SK-MEL-5 (cell line): Measurements from ENCODE around the gene STXBP2. TPM values are rescaled to one million over a fixed set of nuclear protein-coding genes. Genes with fewer than 3 reads are reported as not detected.

ENCODE experiments used
- DNase-seq: peaks from one replicate; pipeline ENCODE4 v3.0.0-alpha.2; 2016; ENCODE audit warnings: low read depth, low spot score
- in situ Hi-C: cut with HindIII; loops from 2 replicates; pipeline ENCODE4 v1.10.0; 2016; ENCODE audit warnings: low sequenced_read_pairs, high pct_unique_total_duplicates, low pct_unique_long_range_greater_than_20kb
- total RNA-seq: library from RNA; depleted of rRNA; stranded (reverse); fragments of >200 nt; shearing (Covaris generic); gene quantifications from 2 replicates; pipeline ENCODE4 v1.2.3, GENCODE V29; 2014

Gene STXBP2
- total RNA-seq, 1 experiment from 2014 or later, result 1.3 TPM

DNA sequence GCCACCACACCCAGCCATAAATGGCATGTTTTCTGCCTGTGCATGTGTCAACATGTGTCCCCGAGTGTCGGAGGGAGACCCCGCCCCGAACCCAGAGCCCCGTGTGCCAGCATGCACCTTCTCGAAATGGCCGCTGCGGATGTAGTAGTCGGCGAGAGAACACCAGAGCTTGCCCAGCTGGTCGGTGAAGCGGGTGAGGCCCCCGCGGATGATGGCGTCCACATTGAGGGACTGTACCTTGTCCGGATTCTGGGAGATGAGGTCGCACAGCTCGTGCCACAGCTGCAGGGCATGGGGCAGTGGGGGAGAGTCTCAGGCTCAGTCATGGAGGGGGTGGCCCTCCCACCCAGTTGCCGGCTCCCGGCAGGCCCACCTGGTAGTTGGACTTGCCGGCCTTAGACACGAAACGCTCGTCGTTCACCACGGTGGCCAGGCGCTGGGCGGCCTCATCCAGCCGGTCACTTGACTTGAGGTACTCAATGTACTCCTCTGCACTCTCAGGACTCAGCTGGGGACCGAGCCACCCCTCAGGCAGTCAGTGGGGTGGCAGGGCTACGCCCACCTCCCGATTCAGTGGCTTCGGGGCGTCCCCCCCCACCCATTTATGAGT, 11.0 kb upstream of the STXBP2 start:
- no peak for DNase-seq

GRCh38 chr19:7627166-7627565, 9.7 kb upstream of the STXBP2 start:
- in situ Hi-C loops, result no loop called here
- DNase-seq, result no peak

More for the DNA sequence above, 11.0 kb upstream of the STXBP2 start:
- in situ Hi-C loops, result no loop called here

- no peak for DNase-seq
- in situ Hi-C loops, result no loop called here
Measured at GRCh38 chr19:7628589-7629311, 8.2 kb upstream of the STXBP2 start.

GRCh38 chr19:7629347-7630054, 7.4 kb upstream of the STXBP2 start, which contains the start of the genes PET100 and XAB2:
PET100 (plus strand) TSS chr19:7629793; CDS start chr19:7629834, 41 bp downstream.
XAB2 (minus strand) TSS chr19:7629545; CDS start chr19:7629527, 18 bp downstream.
- DNase-seq, result peak; percentile 98
- in situ Hi-C loops, result no loop called here

- in situ Hi-C loops, result no loop called here
- no peak for DNase-seq
Measured at GRCh38 chr19:7631577-7631976, 5.3 kb upstream of the STXBP2 start.

DNA sequence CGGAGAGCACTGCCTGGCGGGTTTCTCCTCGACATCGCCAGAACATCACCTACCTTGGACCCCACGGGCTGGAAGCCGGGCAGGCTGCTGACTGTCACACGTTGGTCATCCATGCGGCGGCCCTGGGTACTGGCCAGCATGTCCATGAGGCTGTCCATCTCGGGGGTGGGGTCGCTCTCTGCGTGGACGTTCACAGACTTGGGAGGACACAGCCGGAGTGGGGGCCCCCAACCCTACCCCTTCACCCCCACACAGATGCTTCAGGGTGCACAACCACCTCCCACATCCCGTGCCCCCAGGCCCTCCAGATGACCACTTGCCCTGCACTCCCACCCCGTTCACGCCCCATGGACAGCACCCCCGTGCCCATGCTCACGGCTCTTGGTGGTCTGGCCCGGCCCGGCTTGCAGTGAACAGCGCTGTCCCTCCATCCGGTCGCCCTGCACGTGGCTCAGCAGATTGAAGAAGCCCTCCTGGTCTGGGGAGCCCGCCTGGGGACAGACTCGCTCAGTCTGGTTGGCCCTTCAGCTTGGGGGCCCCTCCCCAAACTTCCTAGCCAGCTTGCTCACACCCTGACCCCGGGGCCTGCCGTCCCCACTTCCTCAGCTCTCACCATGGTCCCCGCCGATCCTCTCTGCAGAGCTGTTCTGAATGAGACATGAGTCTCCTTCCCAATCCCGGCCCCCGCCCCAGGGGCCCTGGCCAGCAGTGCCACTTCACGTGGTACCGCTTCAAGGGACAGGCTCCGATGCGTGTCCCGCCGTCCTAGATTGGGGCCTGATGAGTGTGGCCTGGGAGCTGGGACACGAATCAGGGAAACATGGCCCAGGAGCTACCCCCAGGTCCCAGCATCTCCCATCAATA, 4.3 kb upstream of the STXBP2 start:
- in situ Hi-C loops, result no loop called here
- DNase-seq, result no peak

DNA sequence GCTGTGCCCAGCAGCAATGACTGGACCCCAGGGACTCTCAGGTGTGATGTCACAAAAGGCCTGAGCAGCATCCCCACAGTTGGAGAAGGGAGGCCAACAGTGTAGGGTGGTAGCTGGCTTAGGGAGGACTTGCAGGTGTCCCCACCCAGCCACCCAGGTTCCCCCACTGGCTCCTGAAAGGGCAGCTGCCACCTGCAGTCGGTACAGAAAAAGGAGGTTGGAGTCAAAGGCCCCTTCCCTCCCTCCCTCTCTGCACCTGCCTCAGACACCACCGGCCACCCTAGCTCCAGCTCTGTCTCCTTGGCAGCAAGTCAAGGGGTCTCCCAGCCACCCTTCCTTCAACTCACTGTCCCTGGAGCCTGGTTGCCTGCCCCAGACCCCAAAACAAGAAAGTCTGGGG, 3.2 kb upstream of the STXBP2 start, which contains the start of gene PCP2:
PCP2 (minus strand) TSS at position 22 of the 400 bp plus-strand sequence. CDS start 262 bp downstream, outside the sequence.
- no peak for DNase-seq
- in situ Hi-C loops, result no loop called here

- in situ Hi-C loops, result no loop called here
- DNase-seq, result no peak
Measured at GRCh38 chr19:7635670-7636069, 1.2 kb upstream of the STXBP2 start.

DNA sequence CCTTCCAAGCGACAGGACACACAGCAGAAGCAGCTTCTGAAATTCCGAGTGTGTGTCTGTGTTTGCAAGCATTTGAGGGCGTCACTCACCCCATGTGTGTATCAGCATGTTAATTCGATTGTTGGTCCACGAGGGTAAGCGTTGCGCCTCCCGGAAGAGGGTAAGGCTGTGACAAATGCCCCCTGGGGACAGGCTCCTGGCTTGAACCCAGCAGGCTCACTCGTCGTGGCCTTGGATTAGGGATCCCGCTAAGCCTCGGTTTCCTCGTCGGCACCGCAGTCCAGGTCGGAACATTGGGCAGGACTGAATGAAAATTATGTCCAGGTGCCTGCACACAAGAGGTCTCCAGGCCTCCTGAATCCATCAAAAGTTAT, 606 bp upstream of the STXBP2 start:
- DNase-seq, result no peak
- in situ Hi-C loops, result no loop called here

GRCh38 chr19:7637374-7638256, 705 bp downstream of the STXBP2 start:
- in situ Hi-C loops, result no loop called here
- DNase-seq, result no peak

GRCh38 chr19:7638802-7639465, 2.0 kb downstream of the STXBP2 start:
- no peak for DNase-seq
- in situ Hi-C loops, result no loop called here

DNA sequence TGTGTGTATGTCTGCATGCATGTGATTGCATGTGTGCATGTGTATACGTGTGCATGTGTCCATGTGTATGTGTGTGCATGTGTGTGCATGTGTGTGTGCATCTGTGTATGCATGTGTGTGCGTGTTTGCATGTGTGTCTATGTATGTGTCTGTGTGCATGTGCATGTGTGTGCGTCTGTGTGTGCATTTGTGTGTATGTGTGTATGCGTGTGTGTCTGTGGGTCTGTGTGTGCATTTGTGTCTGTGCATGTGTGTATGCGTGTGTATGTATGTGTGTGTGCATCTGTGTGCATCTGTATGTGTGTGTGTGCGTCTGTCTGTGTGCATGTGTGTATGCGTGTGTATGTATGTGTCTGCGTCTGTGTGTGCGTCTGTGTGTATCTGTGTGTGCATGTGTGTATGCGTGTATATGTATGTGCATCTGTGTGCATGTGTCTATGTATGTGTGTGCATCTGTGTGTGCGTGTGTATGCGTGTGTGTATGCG, 3.0 kb downstream of the STXBP2 start:
- no peak for DNase-seq
- in situ Hi-C loops, result no loop called here

- in situ Hi-C loops, result no loop called here
- no peak for DNase-seq
Measured at GRCh38 chr19:7640803-7641202, 3.9 kb downstream of the STXBP2 start.

- DNase-seq, result no peak
- in situ Hi-C loops, result no loop called here
Measured at GRCh38 chr19:7641290-7642276, 4.7 kb downstream of the STXBP2 start.
